Central memory CD8-positive, alpha-beta T cell (primary cell): Measurements from ENCODE around the gene GRID1.

Source experiments
- ATAC-seq: fragments of 150-1000 bp; cut with Tn5 transposase; replicated peaks from 2 replicates; pipeline ENCODE4 v1.10.0; 2022; ENCODE audit warnings: mild to moderate bottlenecking, moderate FRiP score, moderate number of reproducible peaks; ENCODE audit not compliant: poor library complexity, severe bottlenecking; ENCODE audit errors: extremely low read depth
- DNase-seq, 2 donors: peaks; one replicate each; pipeline ENCODE4 v3.0.0; 2021; ENCODE audit warnings: low spot score in 2 of 2
- H3K27ac Mint-ChIP-seq: one replicate; pipeline ENCODE4 v1.8.0; 2022; ENCODE audit warnings: low read depth, mild to moderate bottlenecking, moderate library complexity, mixed read lengths
- H3K27me3 Mint-ChIP-seq: one replicate; pipeline ENCODE4 v1.8.0; 2022; ENCODE audit warnings: mixed read lengths
- H3K36me3 Mint-ChIP-seq: one replicate; pipeline ENCODE4 v1.8.0; 2022; ENCODE audit warnings: mild to moderate bottlenecking, moderate library complexity, mixed read lengths; ENCODE audit not compliant: insufficient read depth
- H3K4me1 Mint-ChIP-seq: one replicate; pipeline ENCODE4 v1.8.0; 2022; ENCODE audit warnings: mixed read lengths
- H3K4me3 Mint-ChIP-seq: one replicate; pipeline ENCODE4 v1.8.0; 2022; ENCODE audit warnings: mild to moderate bottlenecking, moderate library complexity, mixed read lengths
- H3K9me3 Mint-ChIP-seq: one replicate; pipeline ENCODE4 v1.8.0; 2022; ENCODE audit warnings: mixed read lengths

The GRID1 gene

GRCh38 chr10:86024281-86025041 lies 342.1 kb downstream of the GRID1 start:
- Mint-ChIP-seq H3K4me1 (no peaks in the 10 kb centered on the region), H3K27me3 (peaks cover 9% of the 10 kb centered on the region), H3K9me3 (no peaks in the 10 kb centered on the region), H3K4me3 (no peak overlapping the region), H3K27ac (no peak overlapping the region), H3K36me3 (no peaks in the 10 kb centered on the region)
- no peak for ATAC-seq
- no peak for DNase-seq

- Mint-ChIP-seq H3K27ac (no peak overlapping the region), H3K4me1 (no peaks in the 10 kb centered on the region), H3K27me3 (peaks cover 3% of the 10 kb centered on the region), H3K9me3 (no peaks in the 10 kb centered on the region), H3K36me3 (no peaks in the 10 kb centered on the region), H3K4me3 (no peak overlapping the region)
- no peak for DNase-seq
- no peak for ATAC-seq
These were observed 342.7 kb downstream of the GRID1 start for GRCh38 chr10:86023931-86024280.

- DNase-seq = no peak
- Mint-ChIP-seq H3K9me3 (no peaks in the 10 kb centered on the region), H3K36me3 (no peaks in the 10 kb centered on the region), H3K27me3 (no peaks in the 10 kb centered on the region), H3K27ac (no peak overlapping the region), H3K4me1 (no peaks in the 10 kb centered on the region), H3K4me3 (no peak overlapping the region)
- ATAC-seq = no peak
These were observed 343.3 kb downstream of the GRID1 start for GRCh38 chr10:86023336-86023735.

GRCh38 chr10:86022906-86023305 lies 343.7 kb downstream of the GRID1 start:
- no peak for ATAC-seq
- H3K27me3 Mint-ChIP-seq = no peaks in the 10 kb centered on the region
- no peak overlapping the region for H3K27ac Mint-ChIP-seq
- no peak for DNase-seq
- H3K4me1 Mint-ChIP-seq = peaks cover 3% of the 10 kb centered on the region
- no peaks in the 10 kb centered on the region for H3K36me3 Mint-ChIP-seq
- H3K9me3 Mint-ChIP-seq = no peaks in the 10 kb centered on the region
- H3K4me3 Mint-ChIP-seq = no peak overlapping the region

GRCh38 chr10:86020134-86020533 lies 346.5 kb downstream of the GRID1 start:
- H3K4me3 Mint-ChIP-seq = no peak overlapping the region
- H3K27ac Mint-ChIP-seq = no peak overlapping the region
- peaks cover 9% of the 10 kb centered on the region for H3K4me1 Mint-ChIP-seq
- H3K36me3 Mint-ChIP-seq = no peaks in the 10 kb centered on the region
- ATAC-seq = no peak
- no peak for DNase-seq
- no peaks in the 10 kb centered on the region for H3K27me3 Mint-ChIP-seq
- H3K9me3 Mint-ChIP-seq = no peaks in the 10 kb centered on the region

- no peak for ATAC-seq
- H3K36me3 Mint-ChIP-seq = no peaks in the 10 kb centered on the region
- H3K9me3 Mint-ChIP-seq = no peaks in the 10 kb centered on the region
These were observed 347.5 kb downstream of the GRID1 start for GRCh38 chr10:86019141-86019540.

GRCh38 chr10:86018735-86019058 lies 347.9 kb downstream of the GRID1 start:
- no peaks in the 10 kb centered on the region for H3K9me3 Mint-ChIP-seq
- H3K27ac Mint-ChIP-seq = no peak overlapping the region
- DNase-seq (no peak), ATAC-seq (peak; percentile 22)
- no peaks in the 10 kb centered on the region for H3K36me3 Mint-ChIP-seq
- H3K4me3 Mint-ChIP-seq = no peak overlapping the region
- no peaks in the 10 kb centered on the region for H3K27me3 Mint-ChIP-seq
- H3K4me1 Mint-ChIP-seq = peaks cover 9% of the 10 kb centered on the region

More at GRCh38 chr10:86019141-86019540, 347.5 kb downstream of the GRID1 start:
- no peak for DNase-seq
- no peak overlapping the region for H3K27ac Mint-ChIP-seq
- H3K27me3 Mint-ChIP-seq = no peaks in the 10 kb centered on the region
- H3K4me3 Mint-ChIP-seq = no peak overlapping the region
- peaks cover 9% of the 10 kb centered on the region for H3K4me1 Mint-ChIP-seq

GRCh38 chr10:86017841-86018734 lies 348.5 kb downstream of the GRID1 start:
- Mint-ChIP-seq H3K27me3 (no peaks in the 10 kb centered on the region), H3K9me3 (no peaks in the 10 kb centered on the region), H3K27ac (peak overlapping the region; percentile 13), H3K4me3 (peak overlapping the region; percentile 42), H3K4me1 (peaks cover 9% of the 10 kb centered on the region), H3K36me3 (no peaks in the 10 kb centered on the region)
- ATAC-seq (peak; percentile 55), DNase-seq (no peak)

- no peak overlapping the region for H3K4me3 Mint-ChIP-seq
- DNase-seq = no peak
- peaks cover 3% of the 10 kb centered on the region for H3K36me3 Mint-ChIP-seq
- H3K27ac Mint-ChIP-seq = no peak overlapping the region
- ATAC-seq = no peak
- no peaks in the 10 kb centered on the region for H3K9me3 Mint-ChIP-seq
- H3K27me3 Mint-ChIP-seq = no peaks in the 10 kb centered on the region
- peaks cover 9% of the 10 kb centered on the region for H3K4me1 Mint-ChIP-seq
These were observed 353.0 kb downstream of the GRID1 start for GRCh38 chr10:86013568-86013967.

GRCh38 chr10:86007171-86007570 lies 359.4 kb downstream of the GRID1 start:
- H3K4me1 Mint-ChIP-seq = no peaks in the 10 kb centered on the region
- no peaks in the 10 kb centered on the region for H3K9me3 Mint-ChIP-seq
- DNase-seq (no peak), ATAC-seq (no peak)
- peaks cover 41% of the 10 kb centered on the region for H3K27me3 Mint-ChIP-seq
- no peak overlapping the region for H3K4me3 Mint-ChIP-seq
- peaks cover 3% of the 10 kb centered on the region for H3K36me3 Mint-ChIP-seq
- no peak overlapping the region for H3K27ac Mint-ChIP-seq

- ATAC-seq = no peak
- Mint-ChIP-seq H3K36me3 (no peaks in the 10 kb centered on the region), H3K27me3 (peaks cover 49% of the 10 kb centered on the region), H3K9me3 (no peaks in the 10 kb centered on the region), H3K27ac (no peak overlapping the region), H3K4me1 (no peaks in the 10 kb centered on the region), H3K4me3 (no peak overlapping the region)
- DNase-seq = no peak
These were observed 362.3 kb downstream of the GRID1 start for GRCh38 chr10:86004337-86004736.

GRCh38 chr10:86003201-86003621 lies 363.4 kb downstream of the GRID1 start:
- no peaks in the 10 kb centered on the region for H3K36me3 Mint-ChIP-seq
- DNase-seq = no peak
- no peak overlapping the region for H3K27ac Mint-ChIP-seq
- no peaks in the 10 kb centered on the region for H3K9me3 Mint-ChIP-seq
- no peak for ATAC-seq
- H3K4me3 Mint-ChIP-seq = no peak overlapping the region
- H3K27me3 Mint-ChIP-seq = peaks cover 58% of the 10 kb centered on the region
- no peaks in the 10 kb centered on the region for H3K4me1 Mint-ChIP-seq

- H3K9me3 Mint-ChIP-seq = no peaks in the 10 kb centered on the region
- no peak overlapping the region for H3K4me3 Mint-ChIP-seq
- H3K4me1 Mint-ChIP-seq = no peaks in the 10 kb centered on the region
- peaks cover 2% of the 10 kb centered on the region for H3K36me3 Mint-ChIP-seq
- ATAC-seq = no peak
- DNase-seq = no peak
- H3K27ac Mint-ChIP-seq = no peak overlapping the region
- H3K27me3 Mint-ChIP-seq = peaks cover 50% of the 10 kb centered on the region
These were observed 365.1 kb downstream of the GRID1 start for GRCh38 chr10:86001521-86001920.
